ENCODE data around the gene STARD13. TPM values are rescaled to one million over a fixed set of nuclear protein-coding genes. Genes with fewer than 3 reads are reported as not detected.

STARD13 gene
- total RNA-seq, 2 experiments from 2014 or later, result 0.57 TPM; not detected in 1

GRCh38 chr13:33233547-33233946 is 52.0 kb downstream of the STARD13 start:
- intact Hi-C loops (cut with micrococcal nuclease; ENCODE audit: unreplicated experiment), result no loop called here

GRCh38 chr13:33232883-33233282 is 52.7 kb downstream of the STARD13 start:
- Histone ChIP-seq H3K9me2 (ENCODE audit: insufficient read depth, low read length) (no peaks in the 10 kb centered on the region), H3K4me3 (ENCODE audit: low read depth, low read length, poor library complexity, severe bottlenecking) (no peak overlapping the region), H3K9me3 (ENCODE audit: low read length) (no peaks in the 10 kb centered on the region), H3K4me1 (ENCODE audit: insufficient read depth, low read length, poor library complexity, severe bottlenecking) (no peaks in the 10 kb centered on the region), H3K4me2 (ENCODE audit: low read length) (no peak overlapping the region), H4K20me1 (ENCODE audit: insufficient read depth, low read length) (no peaks in the 10 kb centered on the region), H3K36me3 (ENCODE audit: insufficient read depth, low read length) (no peaks in the 10 kb centered on the region), H3K79me2 (ENCODE audit: insufficient read depth, low read depth, low read length) (no peaks in the 10 kb centered on the region), H3K27ac (ENCODE audit: low read depth, low read length, poor library complexity, severe bottlenecking) (no peak overlapping the region), H2AFZ (ENCODE audit: low read length) (no peak overlapping the region)
- intact Hi-C loops (cut with micrococcal nuclease; ENCODE audit: unreplicated experiment), result no loop called here
- ChIA-PET POLR2A (no interaction called here), CTCF (ENCODE audit: unreplicated experiment) (no interaction called here)
- TF ChIP-seq EZH2phosphoT487 (IDR thresholded peaks at IDR 0.05; ENCODE audit: borderline replicate concordance, low read depth, low read length), result no peak
- TF ChIP-seq CTCF (conservative IDR thresholded peaks at IDR 0.05; ENCODE audit: low read length), result no peak
- DNase-seq (ENCODE audit: low spot score), result no peak
- no TSS peak for BruUV-seq (replicated peaks)

More at GRCh38 chr13:33233547-33233946, 52.0 kb downstream of the STARD13 start:
- Histone ChIP-seq H3K27ac (ENCODE audit: low read depth, low read length, poor library complexity, severe bottlenecking) (no peak overlapping the region), H3K79me2 (ENCODE audit: insufficient read depth, low read depth, low read length) (no peaks in the 10 kb centered on the region), H2AFZ (ENCODE audit: low read length) (no peak overlapping the region), H3K9me3 (ENCODE audit: low read length) (no peaks in the 10 kb centered on the region), H3K36me3 (ENCODE audit: insufficient read depth, low read length) (no peaks in the 10 kb centered on the region), H4K20me1 (ENCODE audit: insufficient read depth, low read length) (no peaks in the 10 kb centered on the region), H3K4me2 (ENCODE audit: low read length) (no peak overlapping the region), H3K4me1 (ENCODE audit: insufficient read depth, low read length, poor library complexity, severe bottlenecking) (no peaks in the 10 kb centered on the region), H3K9me2 (ENCODE audit: insufficient read depth, low read length) (no peaks in the 10 kb centered on the region), H3K4me3 (ENCODE audit: low read depth, low read length, poor library complexity, severe bottlenecking) (no peak overlapping the region)
- ChIA-PET CTCF (ENCODE audit: unreplicated experiment) (no interaction called here), POLR2A (no interaction called here)
- no peak for DNase-seq (ENCODE audit: low spot score)
- no peak for TF ChIP-seq EZH2phosphoT487 (IDR thresholded peaks at IDR 0.05; ENCODE audit: borderline replicate concordance, low read depth, low read length)
- no peak for TF ChIP-seq CTCF (conservative IDR thresholded peaks at IDR 0.05; ENCODE audit: low read length)
- no TSS peak for BruUV-seq (replicated peaks)

GRCh38 chr13:33231339-33231738 is 54.2 kb downstream of the STARD13 start:
- no peak overlapping the region for H3K4me3 ChIP-seq (ENCODE audit: low read depth, low read length, poor library complexity, severe bottlenecking)
- no peak for DNase-seq (ENCODE audit: low spot score)
- intact Hi-C loops (cut with micrococcal nuclease; ENCODE audit: unreplicated experiment), result no loop called here
- no peaks in the 10 kb centered on the region for H3K9me3 ChIP-seq (ENCODE audit: low read length)
- no peaks in the 10 kb centered on the region for H3K79me2 ChIP-seq (ENCODE audit: insufficient read depth, low read depth, low read length)
- H3K27ac ChIP-seq (ENCODE audit: low read depth, low read length, poor library complexity, severe bottlenecking), result no peak overlapping the region
- POLR2A ChIA-PET, result interaction anchor here (0.6 kb wide), 1 partner anchor 303 kb away, joined by 3 read pairs; no protein-coding TSS in a partner anchor
- H3K9me2 ChIP-seq (ENCODE audit: insufficient read depth, low read length), result no peaks in the 10 kb centered on the region
- H3K36me3 ChIP-seq (ENCODE audit: insufficient read depth, low read length), result no peaks in the 10 kb centered on the region
- H4K20me1 ChIP-seq (ENCODE audit: insufficient read depth, low read length), result no peaks in the 10 kb centered on the region
- CTCF ChIA-PET (ENCODE audit: unreplicated experiment), result no interaction called here
- H3K4me1 ChIP-seq (ENCODE audit: insufficient read depth, low read length, poor library complexity, severe bottlenecking), result no peaks in the 10 kb centered on the region
- no peak overlapping the region for H2AFZ ChIP-seq (ENCODE audit: low read length)
- no peak overlapping the region for H3K4me2 ChIP-seq (ENCODE audit: low read length)
- TF ChIP-seq CTCF (conservative IDR thresholded peaks at IDR 0.05; ENCODE audit: low read length), result no peak
- TF ChIP-seq EZH2phosphoT487 (IDR thresholded peaks at IDR 0.05; ENCODE audit: borderline replicate concordance, low read depth, low read length), result no peak
- BruUV-seq (replicated peaks), result no TSS peak

Data from OCI-LY7 (cell line).